Activated naive CD4-positive, alpha-beta T cell (primary cell): ENCODE data around the gene FSTL4.

ENCODE experiments used
- DNase-seq, 4 experiments: peaks; one replicate each; lab custom pipeline; 2025; lab: John Stamatoyannopoulos, UW

Gene FSTL4

DNA sequence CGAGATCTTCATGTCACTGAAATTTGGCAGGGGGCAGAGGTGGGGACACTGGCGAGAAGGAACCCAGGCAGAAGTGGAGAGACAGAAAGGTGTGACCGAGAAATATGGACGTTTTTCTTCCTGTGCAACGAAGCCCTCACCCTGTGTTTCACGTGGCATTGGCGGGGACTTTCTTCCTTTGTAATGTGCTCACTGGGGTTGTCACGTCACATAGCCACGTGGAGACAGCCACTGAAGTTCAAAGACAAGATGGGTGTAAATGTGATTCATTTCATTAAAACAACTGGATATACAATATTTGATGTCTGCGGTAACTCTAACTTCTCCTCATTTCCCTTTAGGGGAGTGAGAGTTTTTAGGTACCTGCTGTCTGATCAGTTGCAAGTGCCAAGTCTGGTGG, 225.7 kb downstream of the FSTL4 start:
- DNase-seq = no peak

DNA sequence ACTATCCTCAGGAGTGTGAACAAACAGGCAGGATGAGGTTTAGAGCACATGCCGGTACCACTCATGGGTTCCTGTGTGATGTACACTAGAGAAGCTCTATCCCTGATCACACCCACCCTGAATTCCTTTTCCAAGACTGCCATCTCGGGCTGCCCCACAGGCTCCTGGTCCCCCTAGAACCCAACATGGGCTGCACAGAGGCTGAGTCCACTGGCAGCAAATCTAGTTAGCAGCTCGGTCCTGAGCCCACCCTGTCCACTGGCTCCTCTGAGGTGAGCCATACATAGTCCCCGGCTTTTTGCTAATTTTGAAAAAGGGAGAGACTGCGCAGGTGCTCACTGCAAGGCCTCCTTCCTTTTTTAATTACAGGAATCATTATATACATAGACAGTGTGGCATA, 227.0 kb downstream of the FSTL4 start:
- no peak for DNase-seq

DNA sequence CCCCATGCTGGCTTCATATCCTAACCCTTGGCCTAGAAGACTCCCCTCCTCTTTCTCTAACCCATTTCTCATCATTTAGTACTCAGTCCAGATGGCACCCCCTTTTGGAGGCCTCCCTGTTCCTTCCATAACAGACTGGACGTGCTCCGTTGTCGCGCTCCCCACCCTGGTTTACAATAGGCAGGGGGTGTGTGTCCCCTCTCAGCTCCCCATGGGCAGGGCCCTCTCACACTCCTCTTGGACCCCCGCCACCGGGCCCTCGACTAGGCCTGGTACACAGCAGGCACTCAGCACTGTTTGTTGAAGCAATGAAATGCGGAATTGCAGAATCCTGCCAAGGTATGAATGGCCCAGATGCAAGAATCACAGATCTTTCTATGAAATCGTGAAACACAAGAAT, 227.4 kb downstream of the FSTL4 start:
- no peak for DNase-seq

DNA sequence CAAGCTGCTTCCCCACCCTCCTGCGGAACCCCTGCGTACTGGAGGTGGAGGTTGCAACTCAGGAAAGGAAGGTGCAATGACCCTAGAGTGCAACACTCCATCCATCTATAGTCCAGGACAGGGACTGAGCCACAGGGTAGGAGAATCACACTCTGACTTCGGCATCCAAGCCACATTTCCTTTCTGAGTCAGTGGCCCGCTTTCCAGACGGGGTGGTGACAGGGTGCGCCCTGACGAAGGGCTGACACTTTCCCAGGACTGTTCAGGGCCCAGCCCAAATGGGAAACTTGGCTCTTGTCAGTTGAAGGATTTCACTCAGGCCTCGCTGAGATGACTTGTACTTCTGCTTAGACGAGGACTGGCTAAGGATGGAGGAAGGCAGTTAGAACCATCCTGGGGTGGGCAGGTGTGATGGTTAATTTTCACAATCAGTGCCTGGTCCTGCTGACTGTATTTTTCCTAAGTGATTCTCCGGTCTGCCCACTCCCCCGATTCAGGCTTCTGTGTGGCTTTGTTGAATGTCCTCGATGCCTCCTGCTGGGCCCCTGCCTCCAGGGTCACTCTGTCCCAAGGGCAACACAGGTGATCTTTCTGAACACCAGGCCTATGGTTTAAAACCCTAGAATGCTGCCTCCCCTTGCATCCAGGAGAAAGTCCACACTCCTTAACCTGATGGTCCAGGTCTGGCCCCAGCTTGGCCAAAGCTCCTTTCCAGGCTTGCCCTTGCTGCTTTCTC, 228.1 kb downstream of the FSTL4 start:
- DNase-seq = no peak

DNA sequence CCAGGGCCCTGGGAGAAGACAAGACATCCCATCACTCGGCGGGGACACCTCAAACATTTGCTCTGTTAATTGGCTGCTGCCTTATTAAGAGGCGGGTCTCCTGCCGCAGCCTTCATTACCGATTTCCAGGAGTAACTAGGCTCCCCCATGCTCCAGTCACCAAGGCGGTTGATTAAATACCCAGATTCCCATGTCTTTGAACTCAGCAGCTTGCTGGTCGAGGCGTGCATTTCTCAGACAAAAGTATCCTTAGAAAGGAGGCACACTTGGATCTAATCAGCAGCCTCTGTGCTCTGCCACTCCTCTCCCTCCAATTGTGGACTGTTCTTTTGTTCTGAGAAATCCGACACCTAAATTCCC, 228.8 kb downstream of the FSTL4 start:
- DNase-seq = no peak

DNA sequence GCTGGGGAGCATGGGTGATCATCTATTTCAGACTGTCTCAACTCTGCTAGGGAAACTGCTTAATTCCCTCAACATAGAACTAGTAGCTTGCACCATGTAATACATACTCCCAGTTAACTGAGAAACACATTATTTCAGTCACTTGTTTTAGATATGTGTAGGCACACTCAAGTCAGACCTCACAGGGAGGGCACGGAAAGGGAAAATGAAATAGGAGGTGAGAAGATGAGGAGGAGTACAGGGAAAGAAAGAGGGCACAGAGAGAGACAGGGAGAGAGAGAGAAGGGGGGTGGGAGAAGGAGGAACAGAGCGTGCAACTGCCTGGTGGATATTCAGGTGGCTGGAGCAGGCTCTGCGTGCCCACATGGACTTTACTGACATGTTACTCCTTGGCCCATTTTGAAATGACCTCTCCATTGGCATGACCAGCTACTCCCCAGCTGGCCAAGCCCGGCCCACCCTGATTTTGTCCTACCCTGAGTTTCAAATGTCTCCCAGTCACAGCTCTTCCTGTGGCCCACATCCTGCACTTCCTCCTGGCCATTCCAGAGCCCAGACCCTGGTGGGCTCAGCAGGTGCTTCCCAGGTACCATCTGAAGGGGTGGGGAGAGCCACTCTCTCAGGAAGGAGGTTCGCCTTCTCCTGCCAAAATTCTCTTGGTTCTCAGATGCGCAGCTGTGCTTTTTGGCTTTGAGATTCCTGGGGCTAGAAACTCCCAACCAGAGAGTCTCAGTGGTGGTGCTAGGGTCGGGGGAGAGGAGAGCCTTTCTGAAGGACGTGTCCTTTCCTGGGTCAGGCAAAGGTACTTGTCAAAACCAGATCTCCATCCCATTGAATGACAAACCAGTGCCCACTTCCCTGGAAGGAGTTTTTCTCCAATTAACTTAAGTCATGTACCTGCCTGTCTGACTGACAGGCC, 229.4 kb downstream of the FSTL4 start:
- DNase-seq = no peak

DNA sequence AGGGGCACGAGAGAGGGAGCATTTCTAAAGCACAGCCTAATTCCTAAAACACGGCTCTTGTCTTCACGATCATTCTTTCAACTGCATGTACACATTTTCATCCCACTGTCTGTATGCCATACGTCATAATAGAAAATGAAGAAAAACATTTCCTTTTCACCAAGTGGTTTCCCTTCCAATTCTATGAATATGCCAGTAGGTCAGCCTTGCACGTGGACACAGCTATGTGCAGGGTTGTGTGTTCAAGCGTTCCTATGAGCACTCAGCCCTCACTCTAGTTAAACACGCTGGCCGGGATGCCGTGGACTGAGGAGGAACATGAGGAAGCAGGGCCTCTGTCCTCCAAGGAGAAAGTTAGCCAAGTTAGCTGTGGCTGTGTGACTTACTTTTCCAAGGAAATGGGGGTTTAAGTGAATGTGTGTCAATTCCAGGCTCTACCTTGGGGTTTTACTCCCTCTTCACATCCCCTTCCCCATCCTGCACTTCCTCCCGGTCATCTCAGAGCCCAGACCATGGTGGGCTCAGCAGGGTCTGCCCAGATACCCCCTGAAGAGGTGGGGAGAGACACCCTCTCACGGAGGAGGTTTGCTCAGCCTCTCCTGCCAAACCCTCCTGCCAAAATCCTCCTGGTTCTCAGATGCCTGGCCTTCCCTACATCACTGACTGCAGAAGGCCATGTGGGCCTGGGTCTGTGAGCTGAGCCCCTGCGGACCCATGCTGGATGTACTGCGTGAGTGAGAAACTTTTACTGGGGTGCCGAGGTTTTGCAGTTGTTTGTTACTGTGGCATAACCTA, 230.6 kb downstream of the FSTL4 start:
- no peak for DNase-seq

DNA sequence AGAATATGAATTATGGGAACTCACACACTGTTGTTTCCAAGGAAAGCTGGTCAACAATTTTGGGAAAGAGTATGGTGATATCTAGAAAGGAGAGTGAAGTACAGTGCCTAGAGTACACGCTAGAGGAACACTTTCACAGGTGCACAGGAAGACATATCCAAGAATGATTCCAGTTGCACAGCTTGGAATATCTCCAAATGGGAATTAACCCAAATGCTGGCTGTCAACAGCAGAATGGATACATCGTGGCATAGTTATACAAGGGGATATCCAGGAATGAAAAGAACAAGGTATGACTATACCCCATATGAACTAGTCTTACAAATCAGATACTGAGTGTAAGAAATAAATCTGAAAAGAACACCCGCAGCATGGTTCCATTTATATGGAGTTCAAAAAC, 231.3 kb downstream of the FSTL4 start:
- DNase-seq = no peak

DNA sequence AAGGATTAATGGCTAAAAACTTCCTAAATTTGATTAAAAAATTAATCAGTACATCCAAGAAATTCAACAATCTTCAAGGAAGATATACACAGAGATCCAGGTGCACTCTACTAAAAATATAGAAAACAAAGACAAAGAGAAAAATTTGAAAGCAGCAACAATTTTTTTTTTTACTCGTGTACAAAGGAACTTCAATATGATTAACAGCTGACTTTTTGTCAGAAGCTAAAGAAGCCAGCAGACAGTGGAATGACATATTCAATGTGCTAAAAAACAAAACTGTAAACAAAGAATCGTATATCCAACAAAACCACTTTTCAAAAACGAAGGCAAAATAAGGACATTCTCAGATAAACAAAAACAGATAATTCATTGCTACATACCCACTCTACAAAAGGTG, 234.6 kb downstream of the FSTL4 start:
- DNase-seq = no peak

DNA sequence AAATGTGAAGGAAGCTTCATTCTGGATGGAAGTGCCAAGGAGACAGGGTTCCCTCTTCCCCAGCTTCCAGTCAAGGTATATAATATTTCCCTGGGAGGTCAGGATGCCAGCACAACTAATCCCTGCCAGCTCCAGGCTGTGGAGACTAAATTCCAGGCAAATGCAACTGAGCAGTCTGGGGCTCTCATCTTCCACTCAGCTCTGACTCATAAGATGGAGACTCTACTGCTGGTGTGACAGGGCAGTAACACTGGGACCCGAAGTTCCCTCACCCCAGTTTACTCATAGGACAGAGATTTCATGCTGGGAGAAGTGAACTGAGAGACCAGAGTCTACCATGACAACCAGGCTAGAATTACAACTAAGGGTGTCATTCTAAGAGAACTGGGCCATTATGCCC, 235.4 kb downstream of the FSTL4 start:
- DNase-seq = no peak

DNA sequence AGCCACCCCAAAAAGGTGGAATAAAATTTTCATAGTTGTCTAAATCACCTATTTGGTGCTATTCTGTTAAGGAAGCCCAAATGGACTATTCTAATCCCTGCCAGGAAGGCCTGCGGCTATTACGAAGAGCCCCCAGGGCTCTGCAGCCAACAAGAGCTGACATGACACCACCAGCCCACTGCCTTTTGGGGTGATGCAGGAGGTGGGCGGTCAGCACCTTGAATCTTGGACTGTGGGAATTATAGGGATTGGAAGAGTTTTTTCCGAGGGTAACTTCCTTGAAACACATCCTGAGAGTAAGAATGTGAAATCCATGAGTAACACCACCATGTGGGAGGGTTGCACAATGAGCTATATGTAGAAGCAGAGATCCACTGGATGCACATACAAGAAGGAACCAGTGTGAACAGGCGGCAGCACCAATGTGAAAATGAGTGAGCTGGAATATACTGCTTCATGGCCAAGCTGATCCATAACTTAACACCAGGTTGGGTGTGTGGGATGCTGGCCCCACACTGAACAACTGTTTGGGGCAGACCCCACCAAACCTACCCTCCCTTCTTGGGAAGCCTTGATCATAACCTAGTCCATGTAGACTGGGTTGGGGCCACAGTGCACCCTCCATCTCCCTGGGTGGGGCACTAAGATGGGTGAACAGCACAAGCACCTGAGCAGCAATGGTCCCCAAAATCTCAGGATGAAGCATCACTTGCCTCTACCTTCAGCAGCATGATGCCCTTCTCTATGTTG, 239.0 kb downstream of the FSTL4 start:
- DNase-seq = no peak

DNA sequence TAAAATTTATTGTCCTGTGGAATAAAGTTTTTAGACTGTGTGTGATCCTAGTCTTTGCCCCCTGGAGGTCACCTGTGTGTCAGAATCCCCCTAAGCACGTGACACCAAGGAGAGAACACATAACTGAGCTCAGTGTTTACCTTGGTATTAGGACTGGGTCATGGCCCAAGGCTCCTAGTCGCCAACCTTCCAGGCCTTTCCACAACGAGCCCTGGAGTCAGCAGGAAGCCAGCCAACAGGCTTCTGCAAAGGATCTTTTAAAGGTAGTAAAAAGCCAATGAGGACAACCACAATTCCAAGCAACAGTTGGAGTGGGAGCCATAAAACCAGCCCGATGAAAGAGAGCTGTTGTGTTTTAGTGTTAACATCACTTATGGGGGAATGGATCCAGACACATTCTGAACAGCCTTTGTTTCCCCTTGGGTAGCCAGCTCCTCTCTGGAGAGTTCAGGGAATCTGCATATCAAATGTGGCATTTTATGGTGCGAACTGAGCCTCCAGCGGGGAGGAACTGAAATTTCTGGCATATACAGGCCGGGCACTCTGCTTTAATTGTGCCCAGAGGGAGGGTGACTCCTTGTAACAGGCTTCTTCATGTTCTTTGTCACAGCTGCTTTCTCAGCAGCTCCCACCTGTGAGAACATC, 239.9 kb downstream of the FSTL4 start:
- no peak for DNase-seq

DNA sequence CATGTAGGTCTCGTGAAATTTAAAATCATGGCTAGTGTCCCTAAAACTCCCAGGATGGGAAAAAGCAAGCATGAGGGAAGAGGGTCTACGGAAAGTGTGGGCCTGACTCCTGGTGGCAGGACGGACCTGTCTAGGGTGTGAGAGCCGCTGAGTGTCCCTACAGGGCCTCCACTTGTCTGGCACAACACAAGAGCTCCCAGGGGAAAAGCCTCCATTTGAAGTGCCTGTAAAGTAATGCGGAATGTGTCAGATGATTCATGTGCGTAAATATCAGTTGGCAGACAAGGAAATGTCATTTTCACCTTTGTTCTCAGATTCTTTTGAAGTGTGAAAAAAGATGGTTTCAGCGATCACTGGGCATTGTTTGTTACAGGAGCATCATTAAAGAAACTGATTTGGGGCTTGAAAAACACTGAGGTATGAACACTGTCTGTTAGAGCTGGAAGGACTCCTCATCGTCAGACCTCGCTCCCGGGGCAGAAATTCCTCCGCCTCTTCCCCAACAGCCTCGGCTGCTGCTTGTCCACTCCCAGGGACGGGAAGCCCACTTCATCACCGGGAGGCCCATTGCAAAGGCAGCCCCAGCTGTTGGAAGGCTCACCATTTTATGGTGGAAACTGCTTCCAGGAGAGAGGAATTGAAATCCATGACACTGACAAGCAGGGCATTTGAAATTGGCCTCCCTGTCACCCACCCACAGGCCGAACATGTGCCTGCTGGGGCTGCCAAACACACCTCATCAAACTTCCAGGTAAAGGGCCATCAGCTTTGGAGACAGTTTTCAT, 240.8 kb downstream of the FSTL4 start:
- DNase-seq = no peak

DNA sequence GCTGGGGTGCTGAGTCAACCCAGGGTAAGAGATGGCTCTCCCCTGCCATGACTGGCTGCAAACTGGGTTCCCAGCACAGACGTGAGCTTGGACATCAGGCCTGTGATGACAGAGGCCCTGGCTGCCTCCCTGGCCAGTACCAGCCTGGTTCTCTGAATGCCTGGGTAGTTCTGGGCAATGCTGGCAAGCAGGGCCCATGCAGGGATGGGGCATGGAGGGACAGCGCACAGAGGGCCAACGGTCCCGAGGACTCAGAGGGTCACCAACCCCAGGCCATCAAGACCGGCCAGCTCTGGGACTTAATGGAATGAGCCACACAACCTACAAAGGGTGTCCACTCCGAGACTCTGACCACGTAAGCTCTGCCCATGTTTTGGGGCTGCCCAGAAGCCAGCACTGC, 241.4 kb downstream of the FSTL4 start:
- no peak for DNase-seq

DNA sequence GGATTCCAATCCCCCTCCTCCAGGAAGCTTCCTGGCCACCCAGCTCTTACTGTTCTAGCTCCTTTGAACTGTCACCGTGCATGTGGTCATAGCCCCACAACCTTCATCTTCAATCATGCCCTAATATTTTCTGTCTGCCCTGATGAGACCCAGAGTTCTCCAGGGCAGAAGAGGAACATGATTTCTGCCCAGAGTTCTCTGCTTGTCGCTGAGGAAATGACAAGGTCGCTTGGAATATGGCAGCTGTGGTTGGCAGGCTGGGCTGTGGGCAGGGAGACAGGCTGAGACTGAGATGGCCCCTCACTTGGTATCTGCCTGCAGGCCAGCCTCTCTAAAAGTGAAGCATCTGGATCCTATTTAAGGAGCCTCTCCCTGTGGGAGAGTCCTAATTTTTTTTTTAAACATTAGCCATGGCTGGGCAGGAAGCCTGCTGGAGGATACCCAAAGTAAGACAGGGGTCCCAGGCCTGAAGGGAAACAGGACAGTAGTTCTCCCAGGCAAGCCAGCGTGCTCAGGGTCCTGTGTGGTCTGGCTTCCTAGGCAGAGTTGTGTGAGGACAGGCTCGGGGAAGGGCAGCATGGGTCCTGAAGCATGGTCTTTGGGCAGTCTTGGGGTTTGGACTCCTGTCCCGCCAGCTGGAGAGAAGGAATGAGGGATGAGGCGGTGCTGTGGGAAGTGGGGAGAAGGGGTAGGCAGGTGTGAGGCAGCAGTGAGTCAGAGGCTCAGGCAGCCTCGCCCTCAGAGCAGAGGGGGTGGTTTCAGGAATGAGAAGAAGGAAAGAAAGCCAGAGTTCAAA, 242.1 kb downstream of the FSTL4 start:
- no peak for DNase-seq

DNA sequence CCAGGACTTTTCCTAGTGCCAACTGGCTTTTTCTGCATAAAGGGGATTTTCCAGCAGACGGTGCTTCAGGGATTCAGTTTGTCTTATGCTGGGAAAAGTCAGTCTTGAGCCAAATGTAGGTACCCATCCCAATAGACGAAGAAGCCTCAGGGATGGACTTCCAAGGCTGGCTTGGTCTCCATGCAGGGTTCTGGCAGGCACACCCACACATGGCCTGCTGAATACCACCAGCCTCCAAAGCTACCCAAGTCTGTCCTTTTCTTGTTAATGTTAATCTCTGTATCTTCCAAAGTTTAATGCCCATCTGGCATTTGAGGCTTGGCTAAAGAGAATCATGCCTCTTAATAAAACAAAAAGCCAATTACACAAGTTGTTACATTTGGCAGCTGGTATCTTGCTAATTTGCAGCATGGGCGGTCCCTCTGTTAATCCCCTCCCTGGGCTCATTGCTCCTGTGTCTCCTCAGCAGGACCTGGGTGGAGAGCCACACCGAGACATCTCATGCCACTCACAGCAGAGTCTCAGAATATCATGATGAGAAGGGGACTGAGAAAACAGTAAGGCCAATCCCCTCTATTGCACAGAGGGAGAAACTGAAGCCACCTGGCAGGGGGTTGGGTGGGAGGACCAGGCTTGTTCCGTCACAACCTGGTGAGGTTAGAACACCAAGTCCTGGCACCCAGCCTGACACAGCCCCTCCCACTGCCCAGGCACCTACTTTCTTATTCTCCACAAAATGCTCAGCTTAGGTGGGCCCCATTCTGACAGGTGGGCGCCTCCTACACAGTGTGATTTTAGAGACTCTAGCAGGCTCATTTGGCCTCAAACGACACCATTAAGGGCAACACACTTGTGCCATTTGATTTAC, 243.2 kb downstream of the FSTL4 start:
- DNase-seq = no peak

DNA sequence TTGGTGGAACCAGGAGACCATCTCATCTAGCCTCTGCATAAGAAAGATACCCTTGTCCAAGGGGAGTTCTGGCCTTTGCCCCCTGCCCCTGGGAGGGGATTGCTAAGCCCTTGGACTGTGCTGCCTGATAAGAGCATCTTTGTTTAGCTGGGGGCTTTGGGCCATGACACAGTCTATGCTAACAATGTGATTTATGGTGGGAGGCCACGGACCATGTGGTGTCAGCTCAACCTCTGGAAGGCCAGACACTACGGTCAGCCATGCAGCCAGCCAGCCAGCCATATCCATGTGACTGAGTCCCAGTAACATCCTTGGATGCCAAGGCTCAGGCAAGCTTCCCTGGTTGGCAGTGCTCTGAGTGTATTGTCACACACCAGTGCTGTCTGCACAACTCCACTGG, 244.4 kb downstream of the FSTL4 start:
- DNase-seq = no peak

DNA sequence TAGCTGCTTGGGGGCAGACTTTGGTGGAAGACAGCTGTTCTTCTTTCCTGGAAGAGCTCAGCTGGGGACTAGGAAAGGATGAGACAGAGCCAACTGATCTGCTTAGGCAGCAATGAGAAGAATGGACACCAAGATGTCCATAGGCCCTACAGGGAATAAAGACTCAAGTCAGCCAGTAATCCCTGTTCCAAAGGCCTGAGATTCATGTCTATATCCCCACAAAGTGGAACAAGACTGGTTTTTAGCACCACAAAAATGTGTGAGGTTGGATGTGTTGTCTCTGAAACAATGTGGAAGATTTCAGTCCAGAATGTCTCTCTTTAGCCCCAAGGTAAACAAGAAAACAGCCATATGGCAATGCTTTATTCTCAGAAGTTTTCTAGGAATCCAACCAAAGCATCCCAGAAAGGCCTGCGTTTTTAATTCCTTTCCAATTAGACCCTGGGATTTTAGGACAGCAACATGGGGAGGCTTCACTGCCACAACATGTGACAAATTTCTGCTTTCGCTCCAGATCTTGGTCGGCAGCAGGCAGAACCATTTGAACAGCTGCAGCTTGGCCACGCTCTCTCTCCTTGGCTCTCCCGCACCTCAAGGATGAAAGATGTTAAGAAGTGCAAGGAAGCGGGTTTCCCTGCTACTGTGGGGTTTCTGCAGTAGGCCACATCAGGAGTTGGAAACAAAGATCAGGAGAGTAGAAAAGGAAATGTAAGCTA, 245.1 kb downstream of the FSTL4 start:
- no peak for DNase-seq
